GM18498 (cell line): ENCODE measurements around the gene ZNF862.
A peak's percentile ranks its signal among the peaks of the same experiment; 100 is the strongest.

Experiments used
- ATAC-seq: cut with Tn5 transposase; IDR thresholded peaks from one replicate; pipeline ENCODE4 v1.9.1; 2021; ENCODE audit warnings: mild to moderate bottlenecking, moderate library complexity; ENCODE audit not compliant: unreplicated experiment

The ZNF862 gene

DNA sequence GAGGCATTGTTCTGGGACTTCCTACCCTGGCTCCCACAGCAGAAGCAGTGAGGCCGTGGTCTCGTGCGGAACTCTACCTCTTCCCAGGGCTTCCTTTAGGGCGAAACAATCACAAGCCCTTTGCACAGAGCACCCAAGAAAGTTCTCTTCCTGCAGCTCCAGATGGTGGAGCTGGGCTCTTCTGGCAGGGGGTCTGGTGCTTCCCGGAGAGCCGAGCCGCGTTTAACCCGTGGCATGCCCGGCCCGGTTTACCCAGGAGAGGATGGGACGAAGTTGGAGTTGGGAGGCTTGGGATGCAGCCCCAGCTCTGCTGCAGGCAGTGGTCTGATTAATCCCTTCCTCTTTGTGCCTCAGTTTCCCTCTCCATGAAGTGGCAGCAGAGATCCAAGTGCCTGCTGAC, 26.6 kb downstream of the ZNF862 start:
- ATAC-seq = no peak

GRCh38 chr7:149865437-149865836, 27.3 kb downstream of the ZNF862 start:
- ATAC-seq = no peak

- no peak for ATAC-seq
These were observed 28.1 kb downstream of the ZNF862 start for GRCh38 chr7:149866139-149866778.

DNA sequence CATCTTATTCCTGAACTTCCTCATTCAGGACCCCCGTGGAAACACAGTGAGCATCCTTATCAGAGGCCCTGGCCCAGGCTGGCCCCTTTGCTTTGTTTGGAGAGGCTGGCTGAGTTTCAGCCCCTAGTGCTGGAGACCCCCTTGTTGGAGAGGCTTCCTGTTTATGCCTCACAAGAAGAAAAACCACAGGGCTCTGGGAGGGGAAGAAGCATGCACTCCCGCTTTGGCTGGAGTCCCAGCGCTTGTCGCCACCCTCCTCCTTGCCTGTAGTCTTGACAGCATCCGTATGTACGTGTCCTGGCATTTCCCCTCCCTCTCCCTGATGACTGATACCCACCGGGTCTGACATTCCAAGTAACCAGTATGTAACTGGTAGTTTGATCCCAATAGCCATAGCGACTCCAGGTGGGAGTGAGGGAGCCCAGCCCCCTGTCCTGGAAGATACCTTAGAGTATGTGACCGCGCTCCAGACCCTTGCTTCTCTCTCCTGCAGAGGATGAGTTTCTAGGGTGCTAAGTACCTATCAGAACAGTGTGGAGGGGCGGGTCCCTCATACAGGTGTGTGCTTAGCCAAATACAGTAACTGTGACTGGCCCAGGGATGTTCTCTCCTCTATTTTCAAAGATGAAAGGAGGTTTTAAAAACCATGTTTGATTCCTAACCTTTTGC, 28.7 kb downstream of the ZNF862 start:
- ATAC-seq = no peak

- no peak for ATAC-seq
These were observed 29.8 kb downstream of the ZNF862 start for GRCh38 chr7:149867762-149868622.

DNA sequence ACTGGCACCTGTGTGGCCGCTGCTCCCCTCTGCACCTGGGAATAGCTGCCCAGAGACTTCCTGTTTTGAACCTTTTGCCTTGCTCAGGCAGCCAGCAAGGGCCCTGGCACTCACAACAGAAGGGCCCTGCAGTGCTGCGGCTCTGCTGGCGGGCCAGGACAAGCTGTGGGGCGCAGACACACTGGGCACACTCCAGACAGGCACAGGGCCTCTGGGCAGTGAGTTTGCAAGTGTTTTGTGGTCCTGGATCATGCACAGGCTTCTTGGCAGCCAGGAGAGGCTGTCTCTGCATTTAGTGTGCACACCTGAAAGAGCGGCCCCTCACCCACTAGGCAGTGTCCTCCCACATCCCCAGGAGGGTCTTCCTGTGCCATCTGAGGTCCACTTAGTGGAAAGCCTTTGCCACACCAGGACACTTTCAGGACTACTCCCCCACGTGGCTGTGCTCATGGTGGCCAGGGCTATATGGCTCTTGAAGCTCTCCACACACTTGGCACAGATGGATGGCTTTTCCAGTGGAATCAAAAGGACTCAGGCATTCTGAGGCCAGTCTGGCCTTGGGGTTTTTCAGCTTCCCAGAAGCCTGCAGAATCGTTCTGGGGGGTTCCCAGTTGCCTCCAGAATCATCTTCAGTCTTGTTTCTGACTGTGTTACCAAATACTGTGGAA, 30.6 kb downstream of the ZNF862 start:
- ATAC-seq = no peak

DNA sequence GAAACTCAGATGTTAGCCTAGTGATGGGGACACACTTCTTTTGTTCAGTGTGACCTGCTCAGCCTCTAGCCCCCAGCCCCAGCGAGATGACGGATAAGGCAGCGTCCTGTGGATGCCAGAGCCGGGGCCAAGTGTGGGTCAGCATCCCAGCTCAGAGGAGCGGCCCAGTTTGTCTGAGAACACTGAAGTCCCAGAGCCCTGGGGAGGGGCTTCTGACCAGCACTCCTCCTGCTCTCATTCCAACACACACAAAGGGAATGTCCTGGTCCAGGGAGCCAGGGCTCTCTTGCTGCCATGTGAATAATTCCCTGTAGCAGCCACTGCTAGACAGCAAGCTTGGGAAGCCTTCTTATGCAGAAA, 31.1 kb downstream of the ZNF862 start:
- ATAC-seq = no peak

DNA sequence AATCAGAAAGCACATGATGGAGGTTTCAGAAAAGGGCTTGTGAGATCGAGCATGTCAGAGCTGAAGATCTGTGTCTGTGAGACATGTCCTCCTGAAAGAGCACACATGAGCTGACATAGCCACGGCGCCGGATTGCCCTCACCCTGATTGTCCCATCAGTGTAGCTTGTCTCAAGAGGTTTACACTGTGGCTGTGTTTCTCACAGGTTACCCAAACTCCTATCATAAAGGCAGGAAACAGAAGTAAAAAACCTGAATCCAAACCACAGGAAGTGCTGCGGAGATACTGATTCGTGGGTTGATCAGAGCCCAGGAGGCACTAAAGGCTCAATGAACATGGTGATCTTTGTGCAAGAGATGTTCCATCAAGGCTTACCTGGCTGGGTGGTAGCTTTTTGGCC, 31.7 kb downstream of the ZNF862 start:
- ATAC-seq = no peak

GRCh38 chr7:149870274-149870673, 32.1 kb downstream of the ZNF862 start:
- ATAC-seq = no peak

- ATAC-seq = no peak
These were observed 32.7 kb downstream of the ZNF862 start for GRCh38 chr7:149870701-149871483.

DNA sequence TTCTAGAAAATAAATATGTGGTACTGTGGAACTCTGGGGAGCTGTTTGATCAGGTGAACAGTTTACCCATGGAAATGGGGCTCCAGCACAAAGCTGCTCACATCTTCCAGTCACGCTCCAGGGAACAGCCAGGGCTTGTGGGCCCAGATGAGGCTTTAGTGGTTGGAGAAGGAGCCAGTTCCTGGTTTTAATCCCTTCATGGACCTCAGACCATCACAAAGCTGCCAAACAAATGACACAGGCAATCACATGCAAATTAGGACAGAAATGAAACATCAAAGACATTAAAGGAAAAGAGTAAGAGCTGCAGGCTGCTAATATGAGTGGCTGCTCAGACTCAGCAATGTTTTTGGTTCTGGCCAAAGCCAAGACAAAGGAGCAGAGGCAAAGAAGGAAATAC, 33.4 kb downstream of the ZNF862 start:
- no peak for ATAC-seq

DNA sequence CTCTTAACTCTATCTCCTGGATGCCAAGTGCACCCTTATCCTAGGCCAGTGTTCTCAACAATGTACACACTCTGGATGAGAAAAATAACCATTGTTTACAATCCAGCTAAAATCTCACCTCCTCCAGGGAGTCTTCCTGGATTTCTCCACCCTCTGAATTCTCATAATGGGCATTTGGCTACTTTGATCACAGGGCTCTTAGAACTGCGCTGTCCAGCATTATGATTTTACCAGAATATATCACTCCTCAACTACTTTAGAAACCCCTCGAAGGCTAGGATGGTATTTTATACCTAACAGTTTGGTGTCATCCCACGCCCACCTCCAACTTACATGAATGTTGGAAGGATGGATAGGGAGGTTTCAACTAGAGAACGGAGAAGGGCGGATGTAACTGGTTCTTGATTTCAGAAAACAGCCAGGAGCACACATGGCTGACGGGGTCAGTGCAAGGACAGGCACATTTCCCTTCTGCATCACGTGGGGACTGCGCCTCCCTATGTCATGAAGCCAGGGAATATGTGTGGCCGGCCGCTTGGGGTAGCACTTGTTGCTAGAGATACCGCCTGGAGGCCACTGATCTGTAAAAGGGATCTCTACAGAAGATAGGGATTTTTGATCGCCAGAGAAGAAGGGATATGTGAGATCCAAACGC, 34.4 kb downstream of the ZNF862 start:
- ATAC-seq = no peak

- ATAC-seq = peak; percentile 94
These were observed 35.1 kb downstream of the ZNF862 start, which contains the start of gene ATP6V0E2 for GRCh38 chr7:149873074-149873969. Gene ATP6V0E2, plus strand, starts transcription at chr7:149873969. Its CDS starts 97 bp downstream, at chr7:149874066.

DNA sequence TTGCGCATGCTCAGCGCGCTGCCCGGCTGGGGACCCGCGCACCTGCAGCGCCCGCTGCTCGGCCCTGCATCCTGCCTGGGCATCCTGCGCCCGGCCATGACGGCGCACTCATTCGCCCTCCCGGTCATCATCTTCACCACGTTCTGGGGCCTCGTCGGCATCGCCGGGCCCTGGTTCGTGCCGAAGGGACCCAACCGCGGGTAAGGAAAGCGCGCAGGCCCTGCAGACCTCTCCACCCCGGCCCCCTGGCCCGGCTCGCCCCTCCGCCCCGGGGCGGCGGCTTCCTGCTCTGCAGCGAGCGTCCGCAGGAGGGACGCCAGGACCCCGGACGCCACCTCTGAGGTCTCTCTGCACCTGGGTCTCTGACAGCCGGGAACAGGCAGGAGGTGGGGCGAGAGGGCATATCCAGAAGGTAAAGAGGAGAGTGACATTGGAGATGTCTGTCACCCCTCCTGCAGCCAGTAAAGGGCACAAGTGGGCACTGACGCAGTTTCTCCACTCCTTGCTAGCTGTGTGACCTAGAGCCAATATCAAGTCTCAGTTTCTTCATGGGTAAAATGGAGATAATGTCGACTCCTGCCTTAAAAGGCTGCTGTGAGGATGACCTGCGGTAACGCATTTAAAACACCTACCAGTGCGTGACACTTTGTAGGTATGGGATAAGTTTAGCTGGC, 35.9 kb downstream of the ZNF862 start:
- peak; percentile 29 for ATAC-seq

GRCh38 chr7:149874644-149875028, 36.5 kb downstream of the ZNF862 start:
- no peak for ATAC-seq

DNA sequence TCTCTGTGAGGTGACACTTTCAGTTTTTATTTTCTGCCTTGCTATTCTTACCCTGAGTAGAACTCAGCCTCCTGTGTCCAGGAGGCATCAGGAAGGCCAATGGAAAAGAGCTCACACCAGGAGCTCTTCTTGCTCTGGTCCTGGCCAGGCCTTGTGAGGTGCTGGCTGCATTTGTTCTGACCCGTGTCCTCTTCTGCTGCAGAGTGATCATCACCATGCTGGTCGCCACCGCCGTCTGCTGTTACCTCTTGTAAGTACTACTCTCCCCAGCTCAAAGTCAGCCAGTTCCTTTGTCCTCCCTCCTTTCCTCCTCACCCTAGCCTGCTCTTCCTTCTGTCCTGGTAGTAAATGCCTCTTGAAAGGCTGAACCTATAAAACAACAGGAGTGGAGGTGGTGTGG, 37.2 kb downstream of the ZNF862 start:
- ATAC-seq = no peak

DNA sequence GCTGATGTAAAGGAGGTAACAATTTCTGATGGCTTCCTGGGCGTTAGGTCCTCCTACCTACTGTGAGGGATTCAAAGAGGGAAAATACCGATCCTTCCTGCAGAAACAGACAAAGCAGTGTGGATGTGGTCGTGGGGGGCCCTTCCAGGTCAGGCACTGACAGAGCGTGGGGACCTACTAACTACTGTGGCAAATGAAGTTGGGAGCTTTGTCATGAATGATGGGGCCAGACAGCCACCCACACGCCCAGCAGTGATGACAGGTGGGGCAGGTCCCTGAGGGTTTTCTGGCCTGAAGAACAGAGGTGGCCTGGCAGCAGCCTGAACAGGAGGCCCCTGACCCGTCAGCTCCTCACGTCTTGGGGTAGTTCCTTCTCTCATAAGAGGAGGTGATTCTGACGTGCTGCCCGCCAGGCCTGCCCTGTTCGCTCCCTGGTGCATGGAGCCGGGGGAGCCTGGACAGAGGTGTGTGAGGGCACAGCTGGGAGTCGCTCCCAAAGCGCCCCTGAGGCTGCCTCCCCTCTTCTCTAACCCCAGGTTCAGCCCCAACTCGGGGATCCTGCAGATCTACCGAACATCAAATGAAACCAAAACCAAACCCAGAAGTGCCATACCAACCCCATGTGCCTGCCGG, 39.8 kb downstream of the ZNF862 start:
- no peak for ATAC-seq

GRCh38 chr7:149878523-149878921, 40.3 kb downstream of the ZNF862 start:
- no peak for ATAC-seq
